Measurements from ENCODE around the gene GADD45GIP1.

- TF ChIP-seq CTCF (conservative IDR thresholded peaks at IDR 0.05 in 1 of 2, IDR thresholded peaks at IDR 0.05 in 1 of 2; ENCODE audit: extremely low read depth in 1 of 2, insufficient read depth in 1 of 2, low read depth in 1 of 2, low read length in 2 of 2) (no peak), EZH2 (IDR thresholded peaks at IDR 0.05; ENCODE audit: borderline replicate concordance, low read length) (no peak)
Observed at GRCh38 chr19:12965812-12966135, 8.8 kb upstream of the GADD45GIP1 start.

Measured in mammary epithelial cell (primary cell).